Gastroesophageal sphincter (tissue), 4 donors: ENCODE data around the gene RFNG. TPM values are rescaled to one million over a fixed set of nuclear protein-coding genes. Genes with fewer than 3 reads are reported as not detected.

Source experiments
- ATAC-seq: fragments of 150-250 bp; one replicate; pipeline ENCODE4 v1.9.1; 2016; ENCODE audit warnings: mild to moderate bottlenecking, moderate library complexity
- H3K27ac ChIP-seq, 4 donors: fragments of 200-600 bp; sonication (generic) in 3 of 4; 1 replicate in 3 of 4; 2 replicates in 1 of 4; pipeline ENCODE4 v1.5.1; 2016 to 2019
- H3K27me3 ChIP-seq: fragments of 200-600 bp; sonication (generic); one replicate; pipeline ENCODE4 v1.5.1; 2019
- H3K36me3 ChIP-seq, 2 donors: fragments of 200-600 bp; sonication (generic); one replicate each; pipeline ENCODE4 v1.5.1; 2019; ENCODE audit warnings: control low read depth in 1 of 2
- H3K4me1 ChIP-seq, 3 donors: fragments of 200-600 bp; sonication (generic); 1 replicate in 2 of 3; 2 replicates in 1 of 3; pipeline ENCODE4 v1.5.1; 2016 to 2019; ENCODE audit warnings: control low read depth in 2 of 3
- H3K4me3 ChIP-seq, 2 donors: fragments of 200-600 bp; sonication (generic); one replicate each; pipeline ENCODE4 v1.5.1; 2019; ENCODE audit warnings: mild to moderate bottlenecking in 1 of 2, moderate library complexity in 1 of 2
- H3K9me3 ChIP-seq, 3 donors: fragments of 200-600 bp; sonication (generic); one replicate each; pipeline ENCODE4 v1.5.1; 2017 to 2019; ENCODE audit warnings: control low read depth in 2 of 3
- CTCF ChIP-seq, 4 experiments: fragments of 200-600 bp in 2 of 4; fragments of 450-650 bp in 2 of 4; sonication (generic) in 1 of 4; IDR thresholded peaks; one replicate each; pipeline ENCODE4 v1.5.1; 2017 to 2019; ENCODE audit warnings: antibody characterized with exemption in 4 of 4, mild to moderate bottlenecking in 2 of 4, moderate library complexity in 2 of 4
- EP300 ChIP-seq: sonication (generic); formaldehyde crosslinking; IDR thresholded peaks from one replicate; pipeline ENCODE4 v1.6.1; 2017; ENCODE audit warnings: antibody characterized with exemption, mild to moderate bottlenecking
- POLR2A ChIP-seq, 2 donors: fragments of 450-650 bp; IDR thresholded peaks; one replicate each; pipeline ENCODE4 v1.6.1; 2017; ENCODE audit warnings: antibody characterized with exemption in 2 of 2, mild to moderate bottlenecking in 2 of 2, moderate library complexity in 1 of 2
- POLR2AphosphoS5 ChIP-seq: sonication (generic); formaldehyde crosslinking; IDR thresholded peaks from one replicate; pipeline ENCODE4 v1.6.1; 2017; ENCODE audit warnings: antibody characterized with exemption
- WGBS, 2 donors: methylation state at CpG; one replicate each; pipeline ENCODE4 v1.1.5; 2018; ENCODE audit warnings: low coverage in 1 of 2; 5-methylcytosine and 5-hydroxymethylcytosine counted together
- total RNA-seq, 4 donors: library from RNA; depleted of rRNA; stranded (reverse); fragments of >200 nt; gene quantifications; one replicate each; pipeline ENCODE4 v1.1.0, GENCODE V29; 2016

The RFNG gene
- total RNA-seq, 4 donors from 2014 or later: 28.8 to 48.2 (median 34.3) TPM

GRCh38 chr17:82079001-82079677, 27.5 kb upstream of the RFNG start:
- Histone ChIP-seq H3K4me1 (no peaks in the 10 kb centered on the region), H3K9me3 (no peaks in the 10 kb centered on the region), H3K27me3 (no peaks in the 10 kb centered on the region), H3K36me3 (peaks cover 0 to 59% of the 10 kb centered on the region in 2 donors), H3K27ac (no peak overlapping the region), H3K4me3 (no peak overlapping the region)
- no peak for ATAC-seq
- TF ChIP-seq POLR2A (IDR thresholded peaks at IDR 0.05) (no peak), EP300 (no peak)
- 93% methylated on average over 3 of the region's 47 CpGs; no CpG with 5 or more reads in 1 of the 2 donors for WGBS, 2 donors

- WGBS, 2 donors: no CpG with 5 or more reads among the region's 18 CpGs
- TF ChIP-seq POLR2AphosphoS5 (no peak), POLR2A (IDR thresholded peaks at IDR 0.05) (no peak), CTCF (IDR thresholded peaks at IDR 0.05) (no peak), EP300 (no peak)
- peaks cover 0 to 52% of the 10 kb centered on the region in 2 donors for H3K36me3 ChIP-seq
- no peak overlapping the region for H3K4me3 ChIP-seq
- ATAC-seq: no peak
- H3K9me3 ChIP-seq: no peaks in the 10 kb centered on the region
- H3K27ac ChIP-seq: no peak overlapping the region
- H3K4me1 ChIP-seq: no peaks in the 10 kb centered on the region
- no peaks in the 10 kb centered on the region for H3K27me3 ChIP-seq
These were observed 26.8 kb upstream of the RFNG start for GRCh38 chr17:82078433-82078832.

GRCh38 chr17:82077617-82078358, 26.2 kb upstream of the RFNG start:
- no peaks in the 10 kb centered on the region for H3K27me3 ChIP-seq
- no peaks in the 10 kb centered on the region for H3K4me1 ChIP-seq
- peaks cover 0 to 46% of the 10 kb centered on the region in 2 donors for H3K36me3 ChIP-seq
- H3K9me3 ChIP-seq: no peaks in the 10 kb centered on the region
- peak; percentile 37 for ATAC-seq
- no peak overlapping the region for H3K4me3 ChIP-seq
- H3K27ac ChIP-seq: no peak overlapping the region
- TF ChIP-seq EP300 (no peak), POLR2A (IDR thresholded peaks at IDR 0.05) (no peak), POLR2AphosphoS5 (no peak), CTCF (IDR thresholded peaks at IDR 0.05) (no peak)
- WGBS, 2 donors: 73% methylated on average over 2 of the region's 28 CpGs; no CpG with 5 or more reads in 1 of the 2 donors

- TF ChIP-seq EP300 (no peak), CTCF (IDR thresholded peaks at IDR 0.05) (no peak), POLR2A (IDR thresholded peaks at IDR 0.05) (no peak), POLR2AphosphoS5 (no peak)
- Histone ChIP-seq H3K27me3 (no peaks in the 10 kb centered on the region), H3K4me1 (no peaks in the 10 kb centered on the region), H3K36me3 (peaks cover 0 to 38% of the 10 kb centered on the region in 2 donors), H3K27ac (no peak overlapping the region), H3K9me3 (no peaks in the 10 kb centered on the region), H3K4me3 (no peak overlapping the region)
- ATAC-seq: no peak
- WGBS, 2 donors: 33 to 85% methylated on average over 2 to 5 of the region's 21 CpGs
These were observed 25.4 kb upstream of the RFNG start for GRCh38 chr17:82076785-82077591.

- Histone ChIP-seq H3K36me3 (peaks cover 0 to 30% of the 10 kb centered on the region in 2 donors), H3K9me3 (no peaks in the 10 kb centered on the region), H3K4me1 (no peaks in the 10 kb centered on the region), H3K27me3 (no peaks in the 10 kb centered on the region), H3K4me3 (no peak overlapping the region), H3K27ac (no peak overlapping the region)
- WGBS, 2 donors: 77 to 80% methylated on average over 12 to 14 of the region's 25 CpGs
- ATAC-seq: no peak
- no peak for TF ChIP-seq EP300
- TF ChIP-seq CTCF (IDR thresholded peaks at IDR 0.05): no peak
- no peak for TF ChIP-seq POLR2AphosphoS5
- no peak for TF ChIP-seq POLR2A (IDR thresholded peaks at IDR 0.05)
These were observed 24.6 kb upstream of the RFNG start for GRCh38 chr17:82076018-82076784.
